ENCODE measurements around the gene TMBIM1.
A peak's percentile ranks its signal among the peaks of the same experiment; 100 is the strongest.

Gene TMBIM1

DNA sequence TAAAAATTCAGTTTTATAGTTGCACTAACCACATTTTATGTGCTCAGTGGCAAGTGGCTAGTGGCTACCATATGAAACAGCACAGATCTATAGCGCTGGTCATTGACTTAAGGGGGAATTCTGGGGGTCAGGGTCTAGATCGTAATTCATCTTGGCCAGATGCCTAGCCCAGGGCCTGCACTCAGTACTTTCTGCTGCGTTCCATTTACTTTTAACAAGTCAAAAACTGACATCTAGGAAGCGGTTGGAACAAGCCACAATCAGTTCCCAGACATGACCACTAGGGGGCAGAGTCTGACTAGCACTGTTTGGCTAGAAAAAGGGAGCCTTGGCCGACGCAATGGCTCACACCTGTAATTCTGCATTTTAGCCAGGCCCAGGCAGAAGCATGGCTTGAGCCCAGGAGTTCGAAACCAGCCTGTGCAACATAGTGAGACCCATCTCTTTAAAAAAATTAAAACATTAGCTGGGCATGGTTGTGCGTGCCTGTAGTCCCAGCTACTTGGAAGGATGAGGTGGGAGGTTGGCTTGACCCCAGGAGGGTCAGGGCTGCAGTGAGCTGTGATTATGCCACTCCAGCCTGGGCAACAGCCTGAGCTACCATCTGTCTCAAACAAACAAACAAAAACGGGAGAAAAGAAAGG, 9.0 kb upstream of the TMBIM1 start:
- Histone ChIP-seq H2AFZ (ENCODE audit: low read length) (0 out of 2 replicates have a peak overlapping the region, but pooled peaks have one; percentile 35), H3K4me2 (ENCODE audit: low read depth, low read length) (0 out of 2 replicates have a peak overlapping the region, but pooled peaks have one; percentile 10), H3K9me2 (replicated peaks; ENCODE audit: insufficient read depth, low read length) (no peaks in the 10 kb centered on the region), H4K20me1 (ENCODE audit: insufficient read depth, low read length) (no peaks in the 10 kb centered on the region), H3K4me1 (ENCODE audit: low read length) (no peaks in the 10 kb centered on the region), H3K27me3 (replicated peaks; ENCODE audit: insufficient read depth, low read length) (no peaks in the 10 kb centered on the region), H3K9ac (ENCODE audit: low read length) (0 out of 2 replicates have a peak overlapping the region, but pooled peaks have one; percentile 7), H3K79me2 (ENCODE audit: low read length) (no peaks in the 10 kb centered on the region), H3K36me3 (replicated peaks; ENCODE audit: insufficient read depth, low read length) (no peaks in the 10 kb centered on the region), H3K4me3 (ENCODE audit: low read length) (no peak overlapping the region), H3K27ac (ENCODE audit: low read length) (no peak overlapping the region), H3K9me3 (replicated peaks; ENCODE audit: insufficient read depth, low read length) (no peaks in the 10 kb centered on the region), H3F3A (ENCODE audit: insufficient read depth, low read length) (no peaks in the 10 kb centered on the region)
- peak; percentile 90 for DNase-seq
- TF ChIP-seq, protein P1, sequence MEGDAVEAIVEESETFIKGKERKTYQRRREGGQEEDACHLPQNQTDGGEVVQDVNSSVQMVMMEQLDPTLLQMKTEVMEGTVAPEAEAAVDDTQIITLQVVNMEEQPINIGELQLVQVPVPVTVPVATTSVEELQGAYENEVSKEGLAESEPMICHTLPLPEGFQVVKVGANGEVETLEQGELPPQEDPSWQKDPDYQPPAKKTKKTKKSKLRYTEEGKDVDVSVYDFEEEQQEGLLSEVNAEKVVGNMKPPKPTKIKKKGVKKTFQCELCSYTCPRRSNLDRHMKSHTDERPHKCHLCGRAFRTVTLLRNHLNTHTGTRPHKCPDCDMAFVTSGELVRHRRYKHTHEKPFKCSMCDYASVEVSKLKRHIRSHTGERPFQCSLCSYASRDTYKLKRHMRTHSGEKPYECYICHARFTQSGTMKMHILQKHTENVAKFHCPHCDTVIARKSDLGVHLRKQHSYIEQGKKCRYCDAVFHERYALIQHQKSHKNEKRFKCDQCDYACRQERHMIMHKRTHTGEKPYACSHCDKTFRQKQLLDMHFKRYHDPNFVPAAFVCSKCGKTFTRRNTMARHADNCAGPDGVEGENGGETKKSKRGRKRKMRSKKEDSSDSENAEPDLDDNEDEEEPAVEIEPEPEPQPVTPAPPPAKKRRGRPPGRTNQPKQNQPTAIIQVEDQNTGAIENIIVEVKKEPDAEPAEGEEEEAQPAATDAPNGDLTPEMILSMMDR (IDR thresholded peaks at IDR 0.05; ENCODE audit: low read length), result peak; percentile 93
- no peak for TF ChIP-seq EZH2phosphoT487 (IDR thresholded peaks at IDR 0.05; ENCODE audit: low read length)

DNA sequence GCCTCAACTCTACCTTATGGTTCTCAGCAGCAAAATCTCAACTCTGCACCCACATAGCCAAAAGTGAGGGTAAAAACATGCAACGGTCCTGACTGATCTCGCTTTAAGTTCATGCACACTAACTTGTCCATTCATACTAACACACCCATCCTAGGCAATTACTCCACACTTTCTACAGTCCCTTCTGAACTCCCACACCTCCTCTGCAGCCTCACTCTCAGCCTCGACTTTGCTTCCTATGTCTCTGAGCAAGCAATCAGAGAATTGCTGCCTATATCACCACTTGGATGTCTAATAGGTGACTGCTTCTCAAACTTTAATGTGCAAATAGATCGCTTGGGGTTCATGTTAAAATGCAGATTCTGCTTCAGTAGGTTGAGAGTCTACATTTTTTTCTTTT, 7.8 kb upstream of the TMBIM1 start:
- no peak for DNase-seq
- no peak overlapping the region for H2AFZ ChIP-seq (ENCODE audit: low read length)
- no peak overlapping the region for H3K9ac ChIP-seq (ENCODE audit: low read length)
- H3K9me2 ChIP-seq (replicated peaks; ENCODE audit: insufficient read depth, low read length), result no peaks in the 10 kb centered on the region
- H3K27me3 ChIP-seq (replicated peaks; ENCODE audit: insufficient read depth, low read length), result no peaks in the 10 kb centered on the region
- no peaks in the 10 kb centered on the region for H3K36me3 ChIP-seq (replicated peaks; ENCODE audit: insufficient read depth, low read length)
- TF ChIP-seq EZH2phosphoT487 (IDR thresholded peaks at IDR 0.05; ENCODE audit: low read length), result no peak
- TF ChIP-seq EZH2 (optimal IDR thresholded peaks at IDR 0.05; ENCODE audit: low read depth, low read length), result no peak
- H3K4me3 ChIP-seq (ENCODE audit: low read length), result no peak overlapping the region
- no peaks in the 10 kb centered on the region for H3K9me3 ChIP-seq (replicated peaks; ENCODE audit: insufficient read depth, low read length)
- H3K4me2 ChIP-seq (ENCODE audit: low read depth, low read length), result no peak overlapping the region
- H3F3A ChIP-seq (ENCODE audit: insufficient read depth, low read length), result 0 out of 2 replicates have a peak, but pooled peaks cover 5% of the 10 kb centered on the region
- peaks cover 9% of the 10 kb centered on the region for H3K4me1 ChIP-seq (ENCODE audit: low read length)
- no peak overlapping the region for H3K27ac ChIP-seq (ENCODE audit: low read length)
- H4K20me1 ChIP-seq (ENCODE audit: insufficient read depth, low read length), result no peaks in the 10 kb centered on the region
- H3K79me2 ChIP-seq (ENCODE audit: low read length), result no peaks in the 10 kb centered on the region

DNA sequence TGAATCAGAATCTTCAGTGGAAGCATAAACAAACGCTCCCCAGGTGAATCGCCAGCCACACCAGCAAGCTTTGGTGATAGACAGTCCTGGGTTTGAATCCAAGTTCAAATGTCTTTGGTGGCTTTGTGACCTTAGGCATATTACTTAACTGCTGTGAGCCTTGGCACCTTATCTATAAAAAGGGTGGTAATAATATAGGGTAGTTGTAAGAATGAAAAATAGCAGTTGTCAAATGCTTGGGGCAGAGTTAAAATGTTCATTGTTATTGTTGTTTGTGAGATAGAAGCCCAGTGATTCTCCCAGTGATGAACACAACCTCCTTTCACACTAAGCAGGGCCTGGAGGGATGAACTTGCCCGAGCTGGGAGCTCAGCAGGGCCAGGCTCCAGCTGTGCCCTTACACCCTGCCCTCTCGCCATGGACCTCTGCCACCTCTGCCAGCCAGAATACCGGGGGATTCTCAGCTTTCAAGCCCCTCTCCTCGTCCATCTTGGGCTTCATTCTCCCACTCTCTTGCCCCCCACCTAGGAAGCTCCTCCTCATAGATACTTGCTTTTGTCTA, 6.1 kb upstream of the TMBIM1 start:
- no peak overlapping the region for H3K4me2 ChIP-seq (ENCODE audit: low read depth, low read length)
- DNase-seq, result no peak
- no peak overlapping the region for H3K9ac ChIP-seq (ENCODE audit: low read length)

More for the DNA sequence above, 6.1 kb upstream of the TMBIM1 start:
- Histone ChIP-seq H3K4me1 (ENCODE audit: low read length) (peaks cover 21% of the 10 kb centered on the region), H3K79me2 (ENCODE audit: low read length) (no peaks in the 10 kb centered on the region), H2AFZ (ENCODE audit: low read length) (no peak overlapping the region), H3K27ac (ENCODE audit: low read length) (no peak overlapping the region), H3K36me3 (replicated peaks; ENCODE audit: insufficient read depth, low read length) (no peaks in the 10 kb centered on the region), H3K9me3 (replicated peaks; ENCODE audit: insufficient read depth, low read length) (no peaks in the 10 kb centered on the region), H4K20me1 (ENCODE audit: insufficient read depth, low read length) (no peaks in the 10 kb centered on the region), H3K9me2 (replicated peaks; ENCODE audit: insufficient read depth, low read length) (no peaks in the 10 kb centered on the region), H3K27me3 (replicated peaks; ENCODE audit: insufficient read depth, low read length) (no peaks in the 10 kb centered on the region), H3K4me3 (ENCODE audit: low read length) (no peak overlapping the region), H3F3A (ENCODE audit: insufficient read depth, low read length) (0 out of 2 replicates have a peak, but pooled peaks cover 9% of the 10 kb centered on the region)
- no peak for TF ChIP-seq EZH2 (optimal IDR thresholded peaks at IDR 0.05; ENCODE audit: low read depth, low read length)
- no peak for TF ChIP-seq EZH2phosphoT487 (IDR thresholded peaks at IDR 0.05; ENCODE audit: low read length)
- TF ChIP-seq, protein P1 (IDR thresholded peaks at IDR 0.05; ENCODE audit: low read length), result no peak

All from MM.1S (cell line).